NCI-H446 (cell line): ENCODE results near the gene ZNF407.

Experiments used
- DNase-seq, 2 experiments: peaks; one replicate each; lab custom pipeline; 2025; lab: John Stamatoyannopoulos, UW

The ZNF407 gene

GRCh38 chr18:75009878-75010277 lies 412.2 kb downstream of the ZNF407 start:
- no peak for DNase-seq

GRCh38 chr18:75010278-75010677 lies 412.6 kb downstream of the ZNF407 start:
- DNase-seq, result no peak

- DNase-seq, result no peak
Measured at GRCh38 chr18:75010689-75011088, 413.0 kb downstream of the ZNF407 start.

GRCh38 chr18:75016025-75016717 lies 418.5 kb downstream of the ZNF407 start:
- no peak for DNase-seq

GRCh38 chr18:75023473-75023872 lies 425.8 kb downstream of the ZNF407 start:
- no peak for DNase-seq

DNA sequence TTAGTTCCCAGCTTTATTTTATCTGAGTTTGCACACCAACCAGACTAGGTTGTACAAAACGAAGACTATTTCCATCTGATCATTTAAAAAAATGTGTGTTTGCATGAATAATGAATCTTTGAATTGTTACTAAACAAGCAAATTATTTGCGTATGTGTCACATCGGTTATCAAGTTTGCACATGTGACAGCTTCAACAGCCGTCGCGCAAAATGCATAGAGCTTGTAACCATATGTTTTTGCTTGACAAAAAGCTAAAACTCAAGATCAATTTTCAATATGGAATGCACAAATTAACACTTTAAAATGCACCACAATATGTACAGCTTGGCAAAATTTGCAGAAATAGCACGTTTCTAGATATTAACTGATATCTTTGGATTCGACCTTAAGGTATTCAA lies 427.2 kb downstream of the ZNF407 start:
- no peak for DNase-seq

- DNase-seq, result no peak
Measured at GRCh38 chr18:75025573-75025972, 427.9 kb downstream of the ZNF407 start.

GRCh38 chr18:75029481-75029880 lies 431.8 kb downstream of the ZNF407 start:
- DNase-seq, result no peak

- no peak for DNase-seq
Measured at GRCh38 chr18:75031717-75032317, 434.1 kb downstream of the ZNF407 start.

DNA sequence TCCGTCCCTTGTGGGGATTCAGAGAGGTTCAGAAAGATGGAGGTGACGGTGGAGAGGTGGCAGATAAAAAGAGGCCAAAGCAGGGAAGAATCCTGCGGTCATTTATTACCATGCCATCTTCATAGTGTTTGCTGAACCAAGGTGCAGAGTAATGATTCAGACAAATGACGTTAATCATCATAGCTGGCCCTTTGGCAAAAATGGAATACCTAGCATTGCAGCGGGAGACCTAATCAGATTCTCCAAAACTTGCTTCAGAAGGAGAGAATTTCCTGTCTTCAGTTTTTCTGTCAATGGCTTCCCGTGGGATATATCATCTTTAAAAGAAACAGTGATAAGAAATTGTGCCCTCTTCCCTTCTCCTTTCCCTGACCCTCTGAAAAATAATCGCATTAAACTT lies 435.8 kb downstream of the ZNF407 start:
- DNase-seq, result no peak

GRCh38 chr18:75034937-75035336 lies 437.3 kb downstream of the ZNF407 start:
- DNase-seq, result no peak

GRCh38 chr18:75035928-75036327 lies 438.3 kb downstream of the ZNF407 start:
- no peak for DNase-seq

- no peak for DNase-seq
Measured at GRCh38 chr18:75036917-75037688, 439.4 kb downstream of the ZNF407 start.

- no peak for DNase-seq
Measured at GRCh38 chr18:75037689-75037955, 440.0 kb downstream of the ZNF407 start.

DNA sequence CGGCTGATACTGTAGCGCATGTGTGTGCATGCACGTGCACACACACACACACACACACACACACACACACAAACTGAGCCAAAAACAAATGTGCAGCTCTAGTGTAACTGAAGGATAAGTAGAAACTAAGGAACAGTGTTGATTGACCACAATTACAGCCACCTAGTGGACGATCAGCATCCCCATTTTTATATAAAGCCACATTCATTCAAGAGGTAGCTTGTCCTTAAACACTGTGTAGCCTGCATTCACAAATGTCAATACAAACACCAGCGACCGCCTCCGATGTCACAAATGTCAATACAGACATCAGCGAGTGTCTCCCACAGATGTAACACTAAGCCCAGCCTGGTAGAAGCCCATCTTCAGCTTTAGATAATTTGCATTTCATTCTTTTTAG lies 443.9 kb downstream of the ZNF407 start:
- DNase-seq, result no peak

- DNase-seq, result no peak
Measured at GRCh38 chr18:75043478-75043877, 445.8 kb downstream of the ZNF407 start.

GRCh38 chr18:75044296-75044695 lies 446.6 kb downstream of the ZNF407 start:
- DNase-seq, result no peak

- DNase-seq, result no peak
Measured at GRCh38 chr18:75044791-75045190, 447.1 kb downstream of the ZNF407 start.

- DNase-seq, result no peak
Measured at GRCh38 chr18:75045272-75045671, 447.6 kb downstream of the ZNF407 start.

DNA sequence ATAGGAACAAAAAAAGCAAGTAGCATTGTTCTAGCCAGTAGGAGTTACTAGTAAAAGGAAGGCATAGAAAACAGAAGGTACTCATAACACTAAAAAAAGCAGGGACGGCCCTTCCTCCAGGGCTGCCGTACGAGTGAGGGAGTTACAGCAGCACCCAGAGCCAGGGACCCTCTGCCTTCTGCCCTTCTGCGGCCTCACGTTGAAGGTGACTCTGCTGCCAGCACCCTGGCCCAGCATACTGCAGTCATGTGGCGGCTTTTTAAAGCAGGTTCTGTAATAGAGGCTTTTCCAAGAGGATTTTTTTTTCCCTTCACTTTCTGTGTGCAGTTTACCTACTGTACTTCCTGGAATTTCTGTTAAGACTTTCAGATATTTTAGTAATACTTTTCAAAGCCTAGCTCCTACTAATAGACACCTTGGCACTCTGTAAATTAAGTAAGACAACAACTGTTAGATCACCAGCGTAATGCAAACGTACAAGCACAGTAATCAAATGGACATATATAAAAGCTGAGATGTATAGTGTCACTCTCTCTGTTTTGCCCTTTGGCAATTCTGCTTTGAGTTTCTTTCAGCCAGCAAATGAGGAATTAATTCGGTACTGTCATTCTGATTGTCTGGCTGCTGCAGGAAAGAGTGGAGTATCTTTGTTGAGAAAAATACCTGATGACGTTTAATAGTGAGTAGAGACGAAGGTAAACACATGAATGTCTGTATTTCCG lies 449.7 kb downstream of the ZNF407 start:
- no peak for DNase-seq

DNA sequence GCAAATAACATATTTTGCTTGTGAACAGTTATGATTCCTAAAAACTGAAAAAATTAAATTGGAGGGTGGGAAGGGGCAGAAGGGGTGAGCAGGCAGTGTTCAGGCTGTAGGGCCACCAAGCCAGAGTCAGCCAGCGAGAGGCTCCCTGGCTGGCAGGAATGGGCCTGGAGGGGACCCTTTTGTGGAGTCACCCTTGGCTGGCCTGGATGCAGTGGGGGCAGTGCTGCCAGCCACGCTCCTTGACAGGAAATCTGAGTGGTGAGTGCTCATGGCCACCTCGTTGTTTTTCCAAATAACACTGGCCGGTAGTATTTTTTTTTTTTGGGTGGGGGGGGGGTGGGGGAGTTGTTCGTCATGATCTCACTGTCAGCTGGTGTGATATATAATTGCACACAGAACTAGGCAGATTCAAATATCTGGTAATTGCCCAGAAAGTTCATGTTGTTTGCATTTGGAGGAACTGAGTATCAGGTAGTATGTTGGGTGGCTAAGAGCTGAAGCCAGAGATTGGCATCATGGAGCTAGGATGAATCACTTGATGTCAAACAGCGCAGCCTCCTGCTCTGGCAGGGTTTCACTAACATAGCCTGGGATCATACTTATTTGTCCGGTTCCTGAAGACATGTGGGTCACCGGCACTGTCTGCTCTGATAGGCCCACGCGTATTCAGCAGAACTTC lies 451.2 kb downstream of the ZNF407 start:
- DNase-seq, result no peak

GRCh38 chr18:75049455-75049789 lies 451.8 kb downstream of the ZNF407 start:
- DNase-seq, result no peak
